Activated gamma-delta T cell treated with Interleukin-2 at 50 U/mL for 16 hours (primary cell): Measurements from ENCODE around the gene PCDHB15.
"Not testable (repeated sequence)": the region's sequence is repeated elsewhere in the genome, so short reads cannot be mapped to it uniquely, and the experiment has no call there.

ENCODE experiments used
- DNase-seq: peaks from one replicate; pipeline ENCODE4 v3.0.0-alpha.2; 2020

The PCDHB15 gene

GRCh38 chr5:141245250-141245717, at the start of gene PCDHB15:
Gene PCDHB15, plus strand, starts transcription at chr5:141245395. Its CDS starts 184 bp downstream, at chr5:141245579.
- DNase-seq, result no peak

- no peak for DNase-seq
Measured at GRCh38 chr5:141196363-141196762, 48.8 kb upstream of the PCDHB15 start.

- no peak for DNase-seq
Measured at GRCh38 chr5:141199359-141200235, 45.6 kb upstream of the PCDHB15 start, which contains the start of gene PCDHB11. Gene PCDHB11, plus strand, starts transcription at chr5:141199627. Its CDS starts 148 bp downstream, at chr5:141199775.

- DNase-seq, result not testable (repeated sequence)
Measured at GRCh38 chr5:141201126-141201525, 44.1 kb upstream of the PCDHB15 start.

GRCh38 chr5:141201646-141202045, 43.5 kb upstream of the PCDHB15 start:
- DNase-seq, result not testable (repeated sequence)

- DNase-seq, result no peak
Measured at GRCh38 chr5:141208478-141208877, 36.7 kb upstream of the PCDHB15 start, which contains the start of gene PCDHB12. Gene PCDHB12, plus strand, starts transcription at chr5:141208719. Its CDS starts 189 bp downstream, at chr5:141208908.

- not testable (repeated sequence) for DNase-seq
Measured at GRCh38 chr5:141210281-141210680, 34.9 kb upstream of the PCDHB15 start.

GRCh38 chr5:141210849-141211248, 34.3 kb upstream of the PCDHB15 start:
- DNase-seq, result not testable (repeated sequence)

- DNase-seq, result not testable (repeated sequence)
Measured at GRCh38 chr5:141213656-141214339, 31.4 kb upstream of the PCDHB15 start, which contains the start of gene PCDHB13. Gene PCDHB13, plus strand, starts transcription at chr5:141213919. Its CDS starts 205 bp downstream, at chr5:141214124.

GRCh38 chr5:141214583-141214982, 30.6 kb upstream of the PCDHB15 start:
- not testable (repeated sequence) for DNase-seq

- DNase-seq, result not testable (repeated sequence)
Measured at GRCh38 chr5:141215504-141215903, 29.7 kb upstream of the PCDHB15 start.

- not testable (repeated sequence) for DNase-seq
Measured at GRCh38 chr5:141216035-141216434, 29.2 kb upstream of the PCDHB15 start.

GRCh38 chr5:141223112-141223783, 21.9 kb upstream of the PCDHB15 start, which contains the start of gene PCDHB14:
Gene PCDHB14, plus strand, starts transcription at chr5:141223343. Its CDS starts 163 bp downstream, at chr5:141223506.
- no peak for DNase-seq

- DNase-seq, result not testable (repeated sequence)
Measured at GRCh38 chr5:141224844-141225243, 20.4 kb upstream of the PCDHB15 start.

GRCh38 chr5:141225421-141225820, 19.8 kb upstream of the PCDHB15 start:
- DNase-seq, result not testable (repeated sequence)

GRCh38 chr5:141234109-141234667, 11.0 kb upstream of the PCDHB15 start:
- DNase-seq, result no peak

- DNase-seq, result not testable (repeated sequence)
Measured at GRCh38 chr5:141235922-141236321, 9.3 kb upstream of the PCDHB15 start.

GRCh38 chr5:141236516-141237313, 8.5 kb upstream of the PCDHB15 start:
- DNase-seq, result no peak

GRCh38 chr5:141241496-141241895, 3.7 kb upstream of the PCDHB15 start:
- no peak for DNase-seq

- DNase-seq, result not testable (repeated sequence)
Measured at GRCh38 chr5:141246971-141247370, 1.8 kb downstream of the PCDHB15 start.

- DNase-seq, result not testable (repeated sequence)
Measured at GRCh38 chr5:141247434-141247833, 2.2 kb downstream of the PCDHB15 start.
